SU-DHL-6 (cell line): Measurements from ENCODE around the gene BDNF.

Experiments used
- EZH2phosphoT487 ChIP-seq: fragments of 200-600 bp; sonication (generic), shearing (Covaris generic); conservative IDR thresholded peaks from 2 replicates; pipeline ENCODE4 v1.6.1; 2018; ENCODE audit warnings: mild to moderate bottlenecking, antibody characterized with exemption, low read length, moderate library complexity, mixed read lengths
- TF ChIP-seq, protein P1 (sequence below): fragments of 200-600 bp; sonication (generic); IDR thresholded peaks from one replicate; pipeline ENCODE4 v1.5.1; 2017; ENCODE audit warnings: antibody characterized with exemption, mild to moderate bottlenecking, low read length, moderate library complexity; ENCODE audit not compliant: insufficient read depth, poor library complexity, severe bottlenecking

DNA sequence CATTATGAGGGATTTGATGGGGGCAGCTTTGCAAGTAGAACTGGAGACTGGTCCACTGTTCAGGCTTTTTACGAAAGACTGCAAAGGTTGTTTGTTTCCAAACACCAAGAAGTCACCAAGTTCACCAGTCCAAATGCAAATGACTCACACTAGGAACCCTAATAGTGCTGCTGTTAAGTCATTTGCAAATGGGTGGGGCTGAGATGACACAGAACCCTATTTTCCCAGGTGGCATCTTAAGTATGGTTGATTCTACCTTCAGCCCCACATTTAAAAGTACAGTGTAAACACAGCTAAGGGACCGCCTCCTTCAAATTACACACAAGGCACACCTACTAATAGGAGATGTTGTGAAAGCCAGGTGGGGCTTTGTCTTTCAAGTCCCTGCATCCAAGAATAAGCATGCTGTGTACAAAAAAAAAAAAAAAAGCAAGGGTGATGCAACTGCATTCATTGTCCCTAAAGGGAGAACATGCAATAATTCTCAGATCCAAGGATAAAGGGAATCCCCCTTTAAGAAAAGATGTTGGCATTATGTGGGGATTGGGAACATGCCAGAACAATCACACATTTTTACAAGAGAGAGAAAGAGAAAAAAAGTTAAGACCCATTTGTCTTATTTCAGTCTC is 27.3 kb downstream of the BDNF start:
- TF ChIP-seq, protein P1, sequence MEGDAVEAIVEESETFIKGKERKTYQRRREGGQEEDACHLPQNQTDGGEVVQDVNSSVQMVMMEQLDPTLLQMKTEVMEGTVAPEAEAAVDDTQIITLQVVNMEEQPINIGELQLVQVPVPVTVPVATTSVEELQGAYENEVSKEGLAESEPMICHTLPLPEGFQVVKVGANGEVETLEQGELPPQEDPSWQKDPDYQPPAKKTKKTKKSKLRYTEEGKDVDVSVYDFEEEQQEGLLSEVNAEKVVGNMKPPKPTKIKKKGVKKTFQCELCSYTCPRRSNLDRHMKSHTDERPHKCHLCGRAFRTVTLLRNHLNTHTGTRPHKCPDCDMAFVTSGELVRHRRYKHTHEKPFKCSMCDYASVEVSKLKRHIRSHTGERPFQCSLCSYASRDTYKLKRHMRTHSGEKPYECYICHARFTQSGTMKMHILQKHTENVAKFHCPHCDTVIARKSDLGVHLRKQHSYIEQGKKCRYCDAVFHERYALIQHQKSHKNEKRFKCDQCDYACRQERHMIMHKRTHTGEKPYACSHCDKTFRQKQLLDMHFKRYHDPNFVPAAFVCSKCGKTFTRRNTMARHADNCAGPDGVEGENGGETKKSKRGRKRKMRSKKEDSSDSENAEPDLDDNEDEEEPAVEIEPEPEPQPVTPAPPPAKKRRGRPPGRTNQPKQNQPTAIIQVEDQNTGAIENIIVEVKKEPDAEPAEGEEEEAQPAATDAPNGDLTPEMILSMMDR: no peak
- no peak for TF ChIP-seq EZH2phosphoT487
